DND-41 (cell line): ENCODE measurements around the gene C5orf34.
"Not testable (repeated sequence)": the region's sequence is repeated elsewhere in the genome, so short reads cannot be mapped to it uniquely, and the experiment has no call there.

Experiments
- ATAC-seq: fragments of 200-7000 bp; cut with Tn5 transposase; 3 replicates; pipeline ENCODE4 v1.9.1; 2021; ENCODE audit warnings: low read depth; ENCODE audit not compliant: insufficient read depth
- DNase-seq: peaks from one replicate; pipeline ENCODE4 v3.0.0-alpha.2; 2020
- H2AFZ ChIP-seq: 2 replicates; pipeline ENCODE4 v1.6.0; 2012; ENCODE audit warnings: low read depth, low read length
- H3K27ac ChIP-seq: 2 replicates; pipeline ENCODE4 v1.5.1; 2012; ENCODE audit warnings: low read length, inconsistent platforms
- H3K27me3 ChIP-seq: fragments of 200-600 bp; sonication (generic); 2 replicates; pipeline ENCODE4 v1.6.0; 2012; ENCODE audit warnings: low read length, mild to moderate bottlenecking, inconsistent platforms; ENCODE audit not compliant: insufficient read depth, poor library complexity
- H3K36me3 ChIP-seq: 2 replicates; pipeline ENCODE4 v1.5.1; 2012; ENCODE audit warnings: low read length, inconsistent platforms; ENCODE audit not compliant: insufficient read depth
- H3K4me1 ChIP-seq: 2 replicates; pipeline ENCODE4 v1.5.1; 2012; ENCODE audit warnings: mild to moderate bottlenecking, low read length; ENCODE audit not compliant: insufficient read depth
- H3K4me2 ChIP-seq: 2 replicates; pipeline ENCODE4 v1.6.0; 2012; ENCODE audit warnings: mild to moderate bottlenecking, moderate library complexity, low read length, inconsistent platforms; ENCODE audit not compliant: insufficient read depth
- H3K4me3 ChIP-seq, 2 experiments: fragments of 200-600 bp in 1 of 2; shearing (Covaris generic) in 1 of 2; 2 replicates each; pipeline ENCODE4 v1.5.1; 2012 to 2016; ENCODE audit warnings: inconsistent platforms in 2 of 2, low read length in 2 of 2, mild to moderate bottlenecking in 2 of 2, low read depth in 1 of 2, moderate library complexity in 1 of 2
- H3K79me2 ChIP-seq: 2 replicates; pipeline ENCODE4 v1.6.0; 2012; ENCODE audit warnings: low read length, inconsistent platforms; ENCODE audit not compliant: insufficient read depth
- H3K9ac ChIP-seq: 2 replicates; pipeline ENCODE4 v1.6.0; 2012; ENCODE audit warnings: low read depth, mild to moderate bottlenecking, inconsistent platforms, low read length, moderate library complexity
- H3K9me3 ChIP-seq: 2 replicates; pipeline ENCODE4 v1.5.1; 2012; ENCODE audit warnings: low read length, moderate library complexity, mild to moderate bottlenecking, inconsistent platforms; ENCODE audit not compliant: insufficient read depth, severe bottlenecking
- H4K20me1 ChIP-seq: 2 replicates; pipeline ENCODE4 v1.6.0; 2012; ENCODE audit warnings: low read length; ENCODE audit not compliant: insufficient read depth
- CTCF ChIP-seq: IDR thresholded peaks from 2 replicates; pipeline ENCODE4 v1.5.1; 2012; ENCODE audit warnings: borderline replicate concordance, low read length, moderate library complexity, mild to moderate bottlenecking; ENCODE audit not compliant: poor library complexity, severe bottlenecking; ENCODE audit errors: extremely low read depth
- EZH2 ChIP-seq: IDR thresholded peaks from 3 replicates; pipeline ENCODE4 v1.6.1; 2012; ENCODE audit warnings: borderline replicate concordance, low read depth, mild to moderate bottlenecking, moderate library complexity, low read length, inconsistent platforms; ENCODE audit not compliant: severe bottlenecking

C5orf34 gene

GRCh38 chr5:43551731-43552130 is 36.8 kb upstream of the C5orf34 start:
- Histone ChIP-seq H4K20me1 (peaks cover 43% of the 10 kb centered on the region), H3K9ac (no peak overlapping the region), H3K9me3 (no peaks in the 10 kb centered on the region), H3K4me1 (peaks cover 47% of the 10 kb centered on the region), H3K27me3 (no peaks in the 10 kb centered on the region), H3K27ac (no peak overlapping the region), H3K36me3 (peaks cover 83% of the 10 kb centered on the region), H3K4me2 (peak overlapping the region; percentile 78; the same call in 1 of the 2 replicates), H3K4me3 (no peak overlapping the region), H3K79me2 (peaks cover 99% of the 10 kb centered on the region), H2AFZ (no peak overlapping the region)
- DNase-seq (no peak), ATAC-seq (no peak)
- no peak for TF ChIP-seq EZH2
- TF ChIP-seq CTCF = no peak

- not testable (repeated sequence) for H3K27me3 ChIP-seq, ATAC-seq, H3K27ac ChIP-seq, H2AFZ ChIP-seq, DNase-seq, H3K9me3 ChIP-seq, H3K4me2 ChIP-seq, H3K4me3 ChIP-seq, H3K9ac ChIP-seq
- Histone ChIP-seq H4K20me1 (peaks cover 40% of the 10 kb centered on the region), H3K79me2 (peaks cover 97% of the 10 kb centered on the region), H3K36me3 (peaks cover 96% of the 10 kb centered on the region), H3K4me1 (peaks cover 32% of the 10 kb centered on the region)
These were observed 34.3 kb upstream of the C5orf34 start for GRCh38 chr5:43549272-43549671.

GRCh38 chr5:43548358-43548757 is 33.4 kb upstream of the C5orf34 start:
- Histone ChIP-seq H3K79me2 (peaks cover 95% of the 10 kb centered on the region), H3K36me3 (peaks cover 96% of the 10 kb centered on the region), H3K9ac (no peak overlapping the region), H3K4me2 (no peak overlapping the region), H3K27me3 (no peaks in the 10 kb centered on the region), H4K20me1 (peaks cover 34% of the 10 kb centered on the region), H3K9me3 (no peaks in the 10 kb centered on the region), H3K27ac (no peak overlapping the region), H3K4me3 (no peak overlapping the region), H2AFZ (no peak overlapping the region), H3K4me1 (peaks cover 23% of the 10 kb centered on the region)
- no peak for DNase-seq
- no peak for TF ChIP-seq EZH2
- no peak for TF ChIP-seq CTCF
- ATAC-seq = no peak

GRCh38 chr5:43547532-43547931 is 32.6 kb upstream of the C5orf34 start:
- Histone ChIP-seq H2AFZ (no peak overlapping the region), H3K9ac (no peak overlapping the region), H3K4me2 (no peak overlapping the region), H3K79me2 (peaks cover 95% of the 10 kb centered on the region), H4K20me1 (peaks cover 29% of the 10 kb centered on the region; the same call in 1 of the 2 replicates), H3K27me3 (no peaks in the 10 kb centered on the region), H3K4me1 (peaks cover 15% of the 10 kb centered on the region; the same call in 1 of the 2 replicates), H3K27ac (no peak overlapping the region), H3K9me3 (no peaks in the 10 kb centered on the region), H3K36me3 (peaks cover 96% of the 10 kb centered on the region), H3K4me3 (no peak overlapping the region)
- DNase-seq (no peak), ATAC-seq (no peak)
- TF ChIP-seq EZH2 (no peak), CTCF (no peak)
